ENCODE results near the gene CTLA4.

GRCh38 chr2:203824057-203824456, 43.5 kb upstream of the CTLA4 start:
- TF ChIP-seq CTCF (IDR thresholded peaks at IDR 0.05) = no peak
- no peak for TF ChIP-seq POLR2A (IDR thresholded peaks at IDR 0.05)
